Nephron (organoid): ENCODE results near the gene BOD1L2.

ENCODE experiments used
- H3K27ac Mint-ChIP-seq, 3 experiments: 2 replicates each; pipeline ENCODE4 v1.8.0; 2020; ENCODE audit warnings: mixed read lengths in 3 of 3, mild to moderate bottlenecking in 2 of 3, moderate library complexity in 1 of 3
- H3K27me3 Mint-ChIP-seq: 2 replicates; pipeline ENCODE4 v1.8.0; 2021; ENCODE audit warnings: low read depth, mild to moderate bottlenecking, moderate library complexity, mixed read lengths
- H3K36me3 Mint-ChIP-seq: 2 replicates; pipeline ENCODE4 v1.8.0; 2020; ENCODE audit warnings: low read depth, mixed read lengths
- H3K4me1 Mint-ChIP-seq: 2 replicates; pipeline ENCODE4 v1.8.0; 2020; ENCODE audit warnings: mixed read lengths
- H3K4me3 Mint-ChIP-seq, 3 experiments: 2 replicates each; pipeline ENCODE4 v1.8.0; 2020; ENCODE audit warnings: mild to moderate bottlenecking in 3 of 3, mixed read lengths in 3 of 3, moderate library complexity in 2 of 3
- H3K9me3 Mint-ChIP-seq: 2 replicates; pipeline ENCODE4 v1.8.0; 2020; ENCODE audit warnings: mixed read lengths
- TF ChIP-seq, protein P1 (sequence below), 3 experiments: fragments of 200-600 bp; sonication (generic); IDR thresholded peaks; one replicate each; pipeline ENCODE4 v1.5.0; 2021; ENCODE audit warnings: antibody characterized with exemption in 3 of 3; ENCODE audit not compliant: unreplicated experiment in 3 of 3

Gene BOD1L2

DNA sequence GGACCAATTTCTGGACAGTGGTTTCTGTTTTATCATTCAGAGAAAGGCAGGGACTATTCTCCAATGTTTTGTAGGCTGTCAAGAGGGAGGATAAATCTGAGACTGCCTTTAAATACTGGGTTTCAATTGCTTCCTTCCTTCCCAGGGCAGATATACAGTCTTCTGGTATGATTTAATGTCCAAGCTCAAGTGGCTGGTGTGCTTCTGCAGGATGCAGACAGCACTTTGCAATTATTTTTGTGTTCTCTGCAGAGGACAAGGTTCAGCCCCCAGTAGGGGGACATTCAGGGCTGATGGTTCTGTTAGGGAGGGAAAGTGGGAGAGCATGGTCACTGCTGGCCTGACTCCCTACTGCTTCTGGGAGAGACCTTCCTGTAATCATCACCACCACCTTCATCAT, 4.6 kb upstream of the BOD1L2 start:
- no peaks in the 10 kb centered on the region for H3K4me1 Mint-ChIP-seq
- H3K27me3 Mint-ChIP-seq = peaks cover 22% of the 10 kb centered on the region
- H3K27ac Mint-ChIP-seq = no peak overlapping the region
- peaks cover 5% of the 10 kb centered on the region for H3K9me3 Mint-ChIP-seq
- TF ChIP-seq, protein P1, sequence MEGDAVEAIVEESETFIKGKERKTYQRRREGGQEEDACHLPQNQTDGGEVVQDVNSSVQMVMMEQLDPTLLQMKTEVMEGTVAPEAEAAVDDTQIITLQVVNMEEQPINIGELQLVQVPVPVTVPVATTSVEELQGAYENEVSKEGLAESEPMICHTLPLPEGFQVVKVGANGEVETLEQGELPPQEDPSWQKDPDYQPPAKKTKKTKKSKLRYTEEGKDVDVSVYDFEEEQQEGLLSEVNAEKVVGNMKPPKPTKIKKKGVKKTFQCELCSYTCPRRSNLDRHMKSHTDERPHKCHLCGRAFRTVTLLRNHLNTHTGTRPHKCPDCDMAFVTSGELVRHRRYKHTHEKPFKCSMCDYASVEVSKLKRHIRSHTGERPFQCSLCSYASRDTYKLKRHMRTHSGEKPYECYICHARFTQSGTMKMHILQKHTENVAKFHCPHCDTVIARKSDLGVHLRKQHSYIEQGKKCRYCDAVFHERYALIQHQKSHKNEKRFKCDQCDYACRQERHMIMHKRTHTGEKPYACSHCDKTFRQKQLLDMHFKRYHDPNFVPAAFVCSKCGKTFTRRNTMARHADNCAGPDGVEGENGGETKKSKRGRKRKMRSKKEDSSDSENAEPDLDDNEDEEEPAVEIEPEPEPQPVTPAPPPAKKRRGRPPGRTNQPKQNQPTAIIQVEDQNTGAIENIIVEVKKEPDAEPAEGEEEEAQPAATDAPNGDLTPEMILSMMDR (IDR thresholded peaks at IDR 0.05; ENCODE audit: unreplicated experiment in 3 of 3) = no peak
- no peaks in the 10 kb centered on the region for H3K36me3 Mint-ChIP-seq
- no peak overlapping the region for H3K4me3 Mint-ChIP-seq

GRCh38 chr18:57143265-57143664, 3.6 kb upstream of the BOD1L2 start:
- H3K27me3 Mint-ChIP-seq = peaks cover 26% of the 10 kb centered on the region
- no peaks in the 10 kb centered on the region for H3K36me3 Mint-ChIP-seq
- H3K9me3 Mint-ChIP-seq = peaks cover 5% of the 10 kb centered on the region
- H3K4me1 Mint-ChIP-seq = no peaks in the 10 kb centered on the region
- H3K4me3 Mint-ChIP-seq = no peak overlapping the region
- TF ChIP-seq, protein P1 (IDR thresholded peaks at IDR 0.05; ENCODE audit: unreplicated experiment in 3 of 3) = no peak
- no peak overlapping the region for H3K27ac Mint-ChIP-seq

DNA sequence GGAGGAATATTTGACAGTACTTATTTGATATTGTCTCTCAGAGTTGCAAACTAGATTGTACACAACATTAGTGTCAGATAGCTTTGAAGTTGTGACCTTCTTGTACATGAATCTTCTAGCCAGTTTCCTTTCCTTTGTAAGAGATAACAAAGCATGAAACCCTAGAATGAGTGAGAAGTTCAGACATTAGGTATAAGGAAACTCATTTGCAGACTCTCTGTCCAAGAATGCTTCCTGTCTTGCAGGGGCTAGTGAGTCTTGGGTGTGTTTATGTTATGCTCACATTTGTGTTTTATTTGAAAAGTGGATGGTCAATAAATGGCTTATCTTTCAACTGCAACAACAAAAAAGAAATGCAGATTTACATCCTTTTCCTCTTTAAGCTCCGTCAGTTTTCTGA, 1.4 kb downstream of the BOD1L2 start:
- no peak overlapping the region for H3K4me3 Mint-ChIP-seq
- H3K27ac Mint-ChIP-seq = no peak overlapping the region
- peaks cover 5% of the 10 kb centered on the region for H3K9me3 Mint-ChIP-seq
- H3K36me3 Mint-ChIP-seq = no peaks in the 10 kb centered on the region
- H3K27me3 Mint-ChIP-seq = peaks cover 36% of the 10 kb centered on the region
- H3K4me1 Mint-ChIP-seq = peaks cover 26% of the 10 kb centered on the region
- TF ChIP-seq, protein P1 (IDR thresholded peaks at IDR 0.05; ENCODE audit: unreplicated experiment in 3 of 3) = no peak

- peaks cover 26% of the 10 kb centered on the region for H3K4me1 Mint-ChIP-seq
- TF ChIP-seq, protein P1 (IDR thresholded peaks at IDR 0.05; ENCODE audit: unreplicated experiment in 3 of 3) = no peak
- H3K36me3 Mint-ChIP-seq = no peaks in the 10 kb centered on the region
- H3K27me3 Mint-ChIP-seq = peaks cover 36% of the 10 kb centered on the region
- peaks cover 5% of the 10 kb centered on the region for H3K9me3 Mint-ChIP-seq
- no peak overlapping the region for H3K27ac Mint-ChIP-seq
- H3K4me3 Mint-ChIP-seq = no peak overlapping the region
These were observed 2.2 kb downstream of the BOD1L2 start for GRCh38 chr18:57149051-57149450.

GRCh38 chr18:57149531-57149930, 2.6 kb downstream of the BOD1L2 start:
- Mint-ChIP-seq H3K9me3 (peaks cover 5% of the 10 kb centered on the region), H3K36me3 (no peaks in the 10 kb centered on the region), H3K4me1 (peaks cover 30% of the 10 kb centered on the region), H3K4me3 (no peak overlapping the region), H3K27me3 (peaks cover 41% of the 10 kb centered on the region), H3K27ac (no peak overlapping the region)
- TF ChIP-seq, protein P1 (IDR thresholded peaks at IDR 0.05; ENCODE audit: unreplicated experiment in 3 of 3) = no peak

GRCh38 chr18:57150081-57150480, 3.2 kb downstream of the BOD1L2 start:
- peaks cover 33% of the 10 kb centered on the region for H3K4me1 Mint-ChIP-seq
- H3K36me3 Mint-ChIP-seq = no peaks in the 10 kb centered on the region
- H3K9me3 Mint-ChIP-seq = peaks cover 5% of the 10 kb centered on the region
- peaks cover 41% of the 10 kb centered on the region for H3K27me3 Mint-ChIP-seq
- no peak overlapping the region for H3K4me3 Mint-ChIP-seq
- H3K27ac Mint-ChIP-seq = no peak overlapping the region
- TF ChIP-seq, protein P1 (IDR thresholded peaks at IDR 0.05; ENCODE audit: unreplicated experiment in 3 of 3) = no peak
